Neural progenitor cell (in vitro differentiated cells): ENCODE results near the gene RAI14.

Experiments
- EZH2 ChIP-seq: fragments of 200-600 bp; sonication (generic); IDR thresholded peaks from 2 replicates; pipeline ENCODE4 v1.6.1; 2017; ENCODE audit warnings: antibody characterized with exemption, mild to moderate bottlenecking, moderate library complexity
- EZH2phosphoT487 ChIP-seq: fragments of 200-600 bp; sonication (generic); IDR thresholded peaks from 2 replicates; pipeline ENCODE4 v1.6.1; 2017; ENCODE audit warnings: antibody characterized with exemption
- TF ChIP-seq, protein P1 (sequence below): fragments of 200-600 bp; sonication (generic); IDR thresholded peaks from 2 replicates; pipeline ENCODE4 v1.5.1; 2017; ENCODE audit warnings: antibody characterized with exemption, mild to moderate bottlenecking

DNA sequence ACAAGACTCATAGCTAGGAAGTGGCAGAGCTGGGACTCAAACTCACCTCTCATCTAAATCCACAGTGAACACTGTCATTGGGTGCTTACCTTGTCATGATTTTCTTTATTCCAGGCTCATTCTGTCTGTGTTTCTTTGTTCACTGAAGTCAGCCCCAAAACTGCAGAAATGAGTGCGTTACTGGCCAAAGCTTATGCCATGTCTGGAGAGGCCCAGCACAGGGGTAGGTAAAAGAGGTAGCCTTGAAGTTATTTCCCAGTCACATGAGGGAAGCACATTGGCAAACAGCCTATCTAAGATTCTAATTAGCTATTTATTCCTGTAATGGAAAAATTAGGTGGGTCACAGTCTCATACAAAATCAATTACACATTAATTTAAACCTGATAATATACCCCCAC, 212.7 kb downstream of the RAI14 start:
- TF ChIP-seq, protein P1, sequence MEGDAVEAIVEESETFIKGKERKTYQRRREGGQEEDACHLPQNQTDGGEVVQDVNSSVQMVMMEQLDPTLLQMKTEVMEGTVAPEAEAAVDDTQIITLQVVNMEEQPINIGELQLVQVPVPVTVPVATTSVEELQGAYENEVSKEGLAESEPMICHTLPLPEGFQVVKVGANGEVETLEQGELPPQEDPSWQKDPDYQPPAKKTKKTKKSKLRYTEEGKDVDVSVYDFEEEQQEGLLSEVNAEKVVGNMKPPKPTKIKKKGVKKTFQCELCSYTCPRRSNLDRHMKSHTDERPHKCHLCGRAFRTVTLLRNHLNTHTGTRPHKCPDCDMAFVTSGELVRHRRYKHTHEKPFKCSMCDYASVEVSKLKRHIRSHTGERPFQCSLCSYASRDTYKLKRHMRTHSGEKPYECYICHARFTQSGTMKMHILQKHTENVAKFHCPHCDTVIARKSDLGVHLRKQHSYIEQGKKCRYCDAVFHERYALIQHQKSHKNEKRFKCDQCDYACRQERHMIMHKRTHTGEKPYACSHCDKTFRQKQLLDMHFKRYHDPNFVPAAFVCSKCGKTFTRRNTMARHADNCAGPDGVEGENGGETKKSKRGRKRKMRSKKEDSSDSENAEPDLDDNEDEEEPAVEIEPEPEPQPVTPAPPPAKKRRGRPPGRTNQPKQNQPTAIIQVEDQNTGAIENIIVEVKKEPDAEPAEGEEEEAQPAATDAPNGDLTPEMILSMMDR = no peak
- TF ChIP-seq EZH2phosphoT487 = no peak
- no peak for TF ChIP-seq EZH2
